Omental fat pad (tissue), 4 donors: ENCODE results near the gene ZNF33B. TPM values are rescaled to one million over a fixed set of nuclear protein-coding genes. Genes with fewer than 3 reads are reported as not detected.
"Not testable (repeated sequence)": the region's sequence is repeated elsewhere in the genome, so short reads cannot be mapped to it uniquely, and the experiment has no call there.

Experiments used
- ATAC-seq: fragments of 150-250 bp; one replicate; pipeline ENCODE4 v1.9.1; 2016; ENCODE audit warnings: mild to moderate bottlenecking, moderate library complexity; ENCODE audit not compliant: low FRiP score
- DNase-seq: peaks from one replicate; pipeline ENCODE4 v3.0.0-alpha.2; 2019; ENCODE audit warnings: low spot score
- total RNA-seq, 4 donors: library from RNA; depleted of rRNA; stranded (reverse); fragments of >200 nt; gene quantifications; one replicate each; pipeline ENCODE4 v1.1.0, GENCODE V29; 2016
- TF ChIP-seq, protein P1 (sequence below), 3 donors: fragments of 450-650 bp; IDR thresholded peaks; one replicate each; pipeline ENCODE4 v1.5.1; 2016 to 2017; ENCODE audit warnings: antibody characterized with exemption in 3 of 3, mild to moderate bottlenecking in 3 of 3, moderate library complexity in 2 of 3

Gene ZNF33B
- 10 to 100 TPM in 2 of 4 donors, 1 to 10 TPM in 2; 8.5 to 32.0 (median 12.8) TPM for total RNA-seq

- ATAC-seq: peak; percentile 100
- TF ChIP-seq, protein P1, sequence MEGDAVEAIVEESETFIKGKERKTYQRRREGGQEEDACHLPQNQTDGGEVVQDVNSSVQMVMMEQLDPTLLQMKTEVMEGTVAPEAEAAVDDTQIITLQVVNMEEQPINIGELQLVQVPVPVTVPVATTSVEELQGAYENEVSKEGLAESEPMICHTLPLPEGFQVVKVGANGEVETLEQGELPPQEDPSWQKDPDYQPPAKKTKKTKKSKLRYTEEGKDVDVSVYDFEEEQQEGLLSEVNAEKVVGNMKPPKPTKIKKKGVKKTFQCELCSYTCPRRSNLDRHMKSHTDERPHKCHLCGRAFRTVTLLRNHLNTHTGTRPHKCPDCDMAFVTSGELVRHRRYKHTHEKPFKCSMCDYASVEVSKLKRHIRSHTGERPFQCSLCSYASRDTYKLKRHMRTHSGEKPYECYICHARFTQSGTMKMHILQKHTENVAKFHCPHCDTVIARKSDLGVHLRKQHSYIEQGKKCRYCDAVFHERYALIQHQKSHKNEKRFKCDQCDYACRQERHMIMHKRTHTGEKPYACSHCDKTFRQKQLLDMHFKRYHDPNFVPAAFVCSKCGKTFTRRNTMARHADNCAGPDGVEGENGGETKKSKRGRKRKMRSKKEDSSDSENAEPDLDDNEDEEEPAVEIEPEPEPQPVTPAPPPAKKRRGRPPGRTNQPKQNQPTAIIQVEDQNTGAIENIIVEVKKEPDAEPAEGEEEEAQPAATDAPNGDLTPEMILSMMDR (IDR thresholded peaks at IDR 0.05): no peak
- peak; percentile 68 for DNase-seq
These were observed at the start of gene ZNF33B for GRCh38 chr10:42638055-42638820. Gene ZNF33B, minus strand, starts transcription at chr10:42638570. Its CDS starts 1,642 bp downstream, at chr10:42636928.

DNA sequence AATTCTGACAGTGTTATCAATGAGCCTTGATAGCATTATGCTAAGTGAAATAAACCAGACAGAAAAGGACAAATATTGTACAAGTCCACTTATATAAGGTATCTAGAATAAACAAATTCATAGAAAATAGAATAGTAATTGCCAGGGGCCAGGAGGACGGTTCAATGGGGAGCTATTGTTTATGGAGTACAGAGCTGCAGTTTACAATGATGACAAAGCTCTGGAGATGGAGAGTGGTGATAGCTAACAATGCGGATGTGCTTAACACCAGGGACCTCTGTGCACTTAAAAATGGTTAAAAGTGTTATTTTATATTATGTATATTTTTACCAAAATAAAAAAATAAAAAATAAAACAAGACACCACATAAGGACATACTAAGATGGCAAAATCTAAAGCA is 46.1 kb upstream of the ZNF33B start:
- no peak for DNase-seq
- no peak for ATAC-seq
- TF ChIP-seq, protein P1 (IDR thresholded peaks at IDR 0.05): no peak

GRCh38 chr10:42680267-42680666 is 41.9 kb upstream of the ZNF33B start:
- no peak for ATAC-seq
- DNase-seq: no peak
- TF ChIP-seq, protein P1 (IDR thresholded peaks at IDR 0.05): no peak

DNA sequence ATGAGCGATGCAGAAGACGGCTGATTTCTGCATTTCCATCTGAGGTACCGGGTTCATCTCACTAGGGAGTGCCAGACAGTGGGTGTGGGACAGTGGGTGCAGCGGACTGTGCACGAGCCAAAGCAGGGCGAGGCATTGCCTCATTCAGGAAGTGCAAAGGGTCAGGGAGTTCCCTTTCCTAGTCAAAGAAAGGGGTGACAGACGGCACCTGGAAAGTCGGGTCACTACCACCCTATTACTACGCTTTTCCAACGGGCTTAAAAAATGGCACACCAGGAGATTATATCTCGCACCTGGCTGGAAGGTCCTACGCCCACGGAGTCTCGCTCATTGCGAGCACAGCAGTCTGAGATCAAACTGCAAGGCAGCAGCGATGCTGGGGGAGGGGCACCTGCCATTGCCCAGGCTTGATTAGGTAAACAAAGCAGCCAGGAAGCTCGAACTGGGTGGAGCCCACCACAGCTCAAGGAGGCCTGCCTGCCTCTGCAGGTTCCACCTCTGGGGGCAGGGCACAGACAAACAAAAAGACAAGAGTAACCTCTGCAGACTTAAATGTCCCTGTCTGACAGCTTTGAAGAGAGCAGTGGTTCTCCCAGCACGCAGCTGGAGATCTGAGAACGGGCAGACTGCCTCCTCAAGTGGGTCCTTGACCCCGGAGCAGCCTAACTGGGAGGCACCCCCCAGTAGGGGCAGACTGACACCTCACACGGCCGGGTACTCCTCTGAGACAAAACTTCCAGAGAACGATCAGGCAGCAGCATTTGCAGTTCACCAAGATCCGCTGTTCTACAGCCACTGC is 27.0 kb upstream of the ZNF33B start:
- not testable (repeated sequence) for ATAC-seq, DNase-seq

DNA sequence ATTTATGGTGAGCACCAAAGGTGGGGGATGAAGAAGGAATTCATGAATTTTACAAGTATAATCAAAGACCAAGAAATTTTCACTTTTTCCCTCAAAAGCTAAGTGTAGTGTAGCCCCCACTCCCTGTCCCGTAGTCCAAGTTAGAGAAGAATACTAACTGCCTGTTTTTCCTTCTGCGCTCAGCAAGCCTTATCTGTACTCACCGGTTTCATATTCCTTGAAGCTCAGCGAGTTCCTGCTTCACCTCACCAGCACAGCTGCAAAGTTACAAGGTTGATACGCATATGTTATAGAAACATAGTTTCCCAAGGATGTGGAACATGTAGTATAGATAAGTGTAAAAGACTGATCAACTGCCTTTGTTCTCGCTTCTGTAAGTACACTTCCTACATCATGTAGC is 16.0 kb upstream of the ZNF33B start:
- DNase-seq (no peak), ATAC-seq (no peak)
- TF ChIP-seq, protein P1 (IDR thresholded peaks at IDR 0.05): no peak

DNA sequence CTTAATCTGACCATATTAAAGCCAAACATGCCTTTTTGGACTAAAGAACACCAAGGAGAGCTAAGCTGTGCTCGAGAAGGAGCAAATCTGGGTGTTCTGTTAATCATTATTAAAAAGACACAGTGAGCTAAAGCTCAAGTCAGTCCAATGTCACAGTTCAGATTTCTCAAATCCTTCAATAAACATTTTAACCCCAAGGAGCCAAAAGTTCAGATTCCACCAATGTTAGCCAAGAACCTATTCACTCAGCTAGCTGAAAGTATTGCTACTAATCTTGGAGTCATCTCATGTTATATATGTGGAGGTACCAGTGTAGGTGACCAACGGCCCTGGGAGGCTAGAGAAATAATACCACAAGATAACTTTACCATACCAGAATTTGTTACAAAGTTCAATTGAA is 14.5 kb upstream of the ZNF33B start:
- no peak for DNase-seq
- TF ChIP-seq, protein P1 (IDR thresholded peaks at IDR 0.05): no peak
- no peak for ATAC-seq

GRCh38 chr10:42650374-42650773 is 12.0 kb upstream of the ZNF33B start:
- TF ChIP-seq, protein P1 (IDR thresholded peaks at IDR 0.05): no peak
- no peak for DNase-seq
- no peak for ATAC-seq
